H7 (cell line): ENCODE measurements around the gene ZNRF3. TPM values are rescaled to one million over a fixed set of nuclear protein-coding genes. Genes with fewer than 3 reads are reported as not detected.
"Not testable (repeated sequence)": the region's sequence is repeated elsewhere in the genome, so short reads cannot be mapped to it uniquely, and the experiment has no call there.

Experiments used
- DNase-seq: peaks from one replicate; pipeline ENCODE4 v3.0.0; 2012
- H3K27me3 ChIP-seq: 2 replicates; pipeline ENCODE4 v1.6.0; 2011; ENCODE audit warnings: mild to moderate bottlenecking, low read length; ENCODE audit not compliant: control insufficient read depth, insufficient read depth
- H3K36me3 ChIP-seq: replicated peaks from 2 replicates; pipeline ENCODE4 v1.5.1; 2011; ENCODE audit warnings: low read length; ENCODE audit not compliant: control insufficient read depth, insufficient read depth
- H3K4me3 ChIP-seq: 2 replicates; pipeline ENCODE4 v1.5.1; 2011; ENCODE audit warnings: low read depth, mild to moderate bottlenecking, control low read depth, low read length, moderate library complexity; ENCODE audit not compliant: insufficient read depth
- total RNA-seq: library from RNA; depleted of rRNA; stranded (reverse); fragments of >200 nt; shearing (Covaris generic); gene quantifications from 2 replicates; pipeline ENCODE4 v1.2.3, GENCODE V29; 2014

ZNRF3 gene
- total RNA-seq, 1 experiment from 2014 or later, result 22.1 TPM

DNA sequence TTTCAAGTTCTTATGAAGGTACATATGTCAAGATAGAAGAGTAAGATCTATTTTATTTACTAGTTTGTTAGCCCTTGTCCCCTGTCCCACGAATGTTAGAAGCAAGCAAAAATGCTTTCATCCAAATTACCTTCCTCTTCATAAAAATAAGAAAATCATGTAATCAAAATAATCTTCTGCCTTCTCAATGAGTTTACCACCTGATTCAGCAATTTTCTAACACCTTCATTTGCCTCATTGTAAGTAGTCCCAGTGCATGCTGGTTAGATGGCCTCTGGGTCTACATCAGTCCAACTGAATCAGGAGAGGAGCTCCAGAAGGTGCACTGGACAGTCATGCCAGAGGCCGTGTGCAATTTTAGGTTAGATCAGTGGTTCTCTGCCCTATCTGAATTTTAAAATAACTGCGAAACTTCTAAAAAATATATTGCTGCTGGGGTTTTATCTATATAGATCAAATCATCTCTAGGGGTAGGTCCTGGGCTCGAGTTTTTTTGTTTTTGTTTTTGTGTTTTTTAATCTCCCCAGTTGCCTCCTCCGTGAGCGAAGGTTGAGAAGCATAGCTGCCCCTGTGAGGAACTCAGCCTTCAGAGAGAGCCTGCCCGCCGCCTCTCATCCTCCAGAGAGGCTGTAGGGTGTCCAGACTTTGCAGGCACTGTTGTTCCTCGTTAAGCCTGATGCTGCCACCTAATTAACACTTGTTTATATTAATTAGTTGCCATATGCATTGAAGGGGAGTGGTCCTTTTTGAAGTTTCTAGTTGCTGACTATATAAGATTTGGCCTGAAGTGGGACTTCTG, 146.0 kb downstream of the ZNRF3 start:
- Histone ChIP-seq H3K36me3 (no peaks in the 10 kb centered on the region; the same call in 1 of the 2 replicates), H3K4me3 (no peak overlapping the region), H3K27me3 (no peaks in the 10 kb centered on the region)
- no peak for DNase-seq

DNA sequence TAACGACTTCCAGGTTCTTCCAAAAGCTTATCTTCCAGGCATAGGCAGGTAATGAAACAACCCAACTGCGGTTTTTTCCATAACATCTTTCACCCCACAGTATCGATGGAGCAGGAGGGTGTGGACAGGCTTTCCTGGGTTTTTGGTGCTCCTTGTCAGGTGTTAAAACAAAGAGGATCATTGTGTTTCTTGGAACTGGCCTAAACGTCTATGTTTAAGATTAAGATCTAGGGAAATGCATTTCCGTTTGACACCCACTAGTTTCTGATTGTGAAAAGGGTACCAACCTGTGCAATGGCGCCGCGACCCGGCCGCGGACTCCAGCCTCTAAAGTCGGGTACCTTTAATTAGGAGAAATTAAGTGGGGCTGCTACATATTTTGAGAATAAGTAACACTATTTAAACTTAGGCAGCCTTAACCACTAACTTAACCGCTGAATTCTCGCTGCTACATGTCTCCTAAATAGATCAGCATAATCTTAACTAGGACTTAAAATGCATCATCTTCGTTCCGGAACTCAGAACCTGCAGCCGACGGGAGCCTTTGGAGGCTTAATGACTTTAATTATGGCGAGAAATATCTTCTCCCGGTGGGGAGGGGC, 146.7 kb downstream of the ZNRF3 start:
- Histone ChIP-seq H3K4me3 (peak overlapping the region; percentile 39), H3K27me3 (no peaks in the 10 kb centered on the region), H3K36me3 (no peaks in the 10 kb centered on the region; the same call in 1 of the 2 replicates)
- DNase-seq, result no peak

DNA sequence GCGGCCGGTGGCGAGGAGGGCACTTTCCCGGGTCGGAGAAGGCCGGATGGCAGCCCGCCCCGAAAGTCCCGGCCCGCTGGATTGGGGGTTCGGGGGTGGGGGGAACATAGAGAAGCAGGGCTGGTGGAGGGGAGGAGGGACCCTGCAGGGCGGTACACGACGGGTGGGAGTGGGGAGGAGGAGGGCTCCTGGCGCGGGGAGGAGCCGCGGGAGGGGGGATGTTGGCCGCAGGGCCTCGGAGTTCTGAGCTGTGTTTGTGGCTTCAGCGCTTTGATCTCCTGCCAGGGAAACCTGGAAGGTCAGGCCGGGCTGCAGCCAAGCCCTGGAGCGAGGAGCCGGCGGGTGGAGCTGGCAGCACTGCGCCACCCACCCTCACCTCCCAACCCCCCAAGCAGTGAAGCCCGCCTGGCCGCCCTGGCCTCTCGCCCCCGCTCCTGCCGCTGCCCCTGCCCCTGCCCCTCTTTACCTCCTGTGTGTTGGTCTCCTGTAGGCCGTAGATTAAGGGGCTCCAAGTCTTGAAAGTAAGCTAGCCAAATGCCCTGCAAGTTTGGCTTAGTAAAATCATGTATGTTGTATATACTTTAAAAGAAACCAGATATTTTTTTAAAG, 147.3 kb downstream of the ZNRF3 start:
- no peaks in the 10 kb centered on the region for H3K27me3 ChIP-seq
- peak; percentile 93 for DNase-seq
- H3K4me3 ChIP-seq, result peak overlapping the region; percentile 39
- no peaks in the 10 kb centered on the region; the same call in 1 of the 2 replicates for H3K36me3 ChIP-seq

DNA sequence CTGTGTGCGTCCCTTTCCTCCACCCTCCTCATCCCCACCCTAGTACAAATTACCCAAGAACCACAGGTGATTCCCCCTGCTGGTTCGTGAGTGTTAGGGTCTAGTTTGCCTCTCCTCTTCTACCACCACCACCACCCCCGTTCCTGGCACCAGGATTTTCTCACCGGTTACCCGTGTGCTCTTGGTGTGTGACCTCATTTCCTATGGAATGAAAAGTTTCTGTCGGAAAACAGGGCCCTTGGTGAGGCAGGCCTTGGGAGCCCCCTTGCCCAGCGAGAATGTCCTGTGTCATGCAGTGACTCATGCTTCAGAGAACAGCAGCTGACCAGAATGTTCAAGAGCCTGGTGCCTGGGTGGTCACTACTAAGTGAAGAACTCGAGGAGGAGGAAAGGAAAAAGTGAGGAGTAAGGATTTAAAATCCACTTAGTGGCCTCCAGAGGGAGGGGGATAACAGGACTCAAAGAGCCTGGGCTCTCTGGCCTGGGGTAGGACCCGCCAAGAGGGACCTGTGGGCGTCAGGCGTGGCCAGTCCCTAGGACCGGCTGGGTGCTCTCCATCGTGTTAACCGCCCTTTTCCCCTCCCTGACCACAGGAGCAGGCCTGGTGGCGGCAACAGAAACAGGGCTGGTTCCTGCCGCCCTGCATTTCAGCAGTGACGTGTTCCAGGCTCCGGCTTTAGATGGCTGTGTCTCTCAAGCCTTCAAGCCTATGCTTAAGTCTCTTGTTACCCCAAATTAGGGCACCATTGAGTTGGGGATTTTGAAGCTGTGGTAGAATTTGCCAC, 148.0 kb downstream of the ZNRF3 start:
- H3K4me3 ChIP-seq, result peak overlapping the region; percentile 39; the same call in 1 of the 2 replicates
- no peaks in the 10 kb centered on the region for H3K27me3 ChIP-seq
- H3K36me3 ChIP-seq, result no peaks in the 10 kb centered on the region; the same call in 1 of the 2 replicates
- peak; percentile 78 for DNase-seq

DNA sequence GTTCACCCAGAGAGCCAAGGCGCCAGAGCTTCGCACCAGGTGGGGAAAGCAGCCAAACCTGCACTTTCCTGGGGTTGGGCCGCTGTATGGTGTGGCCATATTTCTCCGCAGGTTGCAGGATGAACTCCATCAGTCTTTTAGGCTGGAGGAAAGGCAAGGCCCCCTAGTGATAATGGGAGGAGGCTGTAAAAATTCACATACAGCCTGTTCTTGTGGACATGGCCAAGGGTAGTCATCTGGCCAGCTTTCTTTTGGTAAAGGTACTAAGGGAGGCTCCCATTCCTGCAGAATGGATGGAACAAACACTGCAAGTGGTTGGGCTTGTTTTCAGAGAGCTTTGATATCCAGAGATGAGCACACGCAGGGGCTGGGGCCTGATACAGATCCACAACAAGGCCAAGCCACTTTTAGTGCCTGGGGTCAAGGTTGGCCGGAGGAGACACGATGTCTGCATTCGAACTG, 148.7 kb downstream of the ZNRF3 start:
- Histone ChIP-seq H3K36me3 (no peaks in the 10 kb centered on the region), H3K4me3 (no peak overlapping the region), H3K27me3 (no peaks in the 10 kb centered on the region)
- peak; percentile 57 for DNase-seq

DNA sequence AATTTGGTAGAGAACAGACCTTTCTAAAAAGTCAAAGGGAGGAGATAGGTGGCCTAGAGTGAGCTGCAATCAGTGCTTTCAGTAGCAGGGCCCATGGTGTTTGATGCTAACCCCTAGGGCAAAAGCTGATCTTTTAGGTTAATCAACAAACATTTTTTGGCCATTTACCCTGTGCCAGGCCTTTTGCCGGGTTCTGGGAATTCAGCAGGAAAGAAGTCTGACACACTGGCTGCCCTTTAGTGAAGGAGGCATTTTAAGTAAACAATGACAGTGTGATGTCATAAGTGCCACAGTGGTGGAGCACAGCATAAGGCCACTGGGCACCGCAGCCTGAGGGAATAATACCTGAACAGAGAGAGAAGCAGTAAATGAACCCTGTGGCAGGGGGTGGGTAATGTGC, 149.2 kb downstream of the ZNRF3 start:
- Histone ChIP-seq H3K4me3 (no peak overlapping the region), H3K36me3 (no peaks in the 10 kb centered on the region), H3K27me3 (no peaks in the 10 kb centered on the region)
- no peak for DNase-seq

DNA sequence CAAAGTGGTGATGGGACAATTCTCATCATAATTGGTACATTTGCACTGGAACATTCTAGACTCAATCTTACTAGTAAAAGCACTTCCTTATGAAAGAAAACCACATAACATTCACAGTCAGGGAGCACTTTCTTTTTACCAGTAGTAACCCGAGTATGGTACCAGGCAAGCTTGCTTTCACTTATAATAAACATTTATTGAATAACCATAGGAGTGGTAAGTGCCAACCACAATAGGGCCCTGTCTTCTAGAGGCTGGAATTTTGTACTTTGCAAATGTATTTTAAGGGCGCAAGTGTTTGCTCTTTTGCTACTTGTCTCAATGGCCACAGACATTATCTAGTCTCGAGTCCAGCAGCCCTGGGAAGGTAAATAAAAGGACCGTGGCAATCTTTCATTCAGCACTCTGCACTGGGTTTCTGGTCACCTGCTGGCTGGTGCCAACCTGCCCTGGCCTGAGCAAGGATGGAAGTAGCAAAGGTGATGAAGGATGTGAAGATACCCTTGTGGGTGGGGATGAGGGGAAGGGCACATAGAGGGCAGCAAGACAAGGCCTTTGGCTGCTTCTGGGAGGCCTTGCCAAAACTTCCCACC, 154.1 kb downstream of the ZNRF3 start:
- DNase-seq, result no peak
- H3K4me3 ChIP-seq, result no peak overlapping the region
- H3K27me3 ChIP-seq, result no peaks in the 10 kb centered on the region
- H3K36me3 ChIP-seq, result no peaks in the 10 kb centered on the region

DNA sequence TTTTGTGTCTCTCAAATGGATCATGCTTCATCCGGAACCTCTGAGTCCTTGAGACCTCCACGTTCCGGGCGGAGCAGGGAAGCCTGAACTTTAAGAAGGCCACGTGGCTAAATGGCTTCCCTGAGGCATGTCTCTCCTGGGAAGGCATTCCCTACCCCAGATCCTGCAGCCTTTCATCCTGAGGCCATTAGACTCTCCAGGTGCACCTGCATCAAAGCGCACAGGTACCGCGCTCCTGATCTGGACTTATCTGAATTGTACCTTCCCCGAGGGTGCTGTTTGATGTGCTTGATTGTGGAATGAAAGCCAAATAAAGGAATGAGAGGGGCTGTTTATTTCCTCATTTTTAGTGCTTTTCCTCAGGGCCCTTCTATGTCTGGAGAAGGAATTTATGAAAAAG, 155.8 kb downstream of the ZNRF3 start:
- Histone ChIP-seq H3K4me3 (no peak overlapping the region), H3K27me3 (no peaks in the 10 kb centered on the region), H3K36me3 (peaks cover 5% of the 10 kb centered on the region)
- no peak for DNase-seq

DNA sequence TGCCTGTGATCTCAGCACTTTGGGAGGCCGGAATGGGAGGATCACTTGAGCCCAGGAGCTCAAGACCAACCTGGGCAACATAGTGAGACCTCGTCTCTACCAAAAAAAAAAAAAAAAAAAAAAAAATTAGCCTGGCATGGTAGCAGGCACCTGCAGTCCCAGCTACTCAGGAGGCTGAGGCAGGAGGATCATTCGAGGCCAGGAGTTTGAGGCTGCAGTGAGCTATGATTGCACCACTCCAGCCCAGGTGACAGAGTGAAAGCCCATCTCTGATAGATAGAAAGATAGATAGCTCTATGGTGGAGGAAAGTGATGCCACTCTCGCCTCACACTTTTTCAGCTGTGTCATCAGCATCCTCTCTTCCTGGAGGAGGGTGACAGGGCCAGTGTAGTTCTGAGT, 156.3 kb downstream of the ZNRF3 start:
- not testable (repeated sequence) for H3K36me3 ChIP-seq, H3K4me3 ChIP-seq, H3K27me3 ChIP-seq, DNase-seq

DNA sequence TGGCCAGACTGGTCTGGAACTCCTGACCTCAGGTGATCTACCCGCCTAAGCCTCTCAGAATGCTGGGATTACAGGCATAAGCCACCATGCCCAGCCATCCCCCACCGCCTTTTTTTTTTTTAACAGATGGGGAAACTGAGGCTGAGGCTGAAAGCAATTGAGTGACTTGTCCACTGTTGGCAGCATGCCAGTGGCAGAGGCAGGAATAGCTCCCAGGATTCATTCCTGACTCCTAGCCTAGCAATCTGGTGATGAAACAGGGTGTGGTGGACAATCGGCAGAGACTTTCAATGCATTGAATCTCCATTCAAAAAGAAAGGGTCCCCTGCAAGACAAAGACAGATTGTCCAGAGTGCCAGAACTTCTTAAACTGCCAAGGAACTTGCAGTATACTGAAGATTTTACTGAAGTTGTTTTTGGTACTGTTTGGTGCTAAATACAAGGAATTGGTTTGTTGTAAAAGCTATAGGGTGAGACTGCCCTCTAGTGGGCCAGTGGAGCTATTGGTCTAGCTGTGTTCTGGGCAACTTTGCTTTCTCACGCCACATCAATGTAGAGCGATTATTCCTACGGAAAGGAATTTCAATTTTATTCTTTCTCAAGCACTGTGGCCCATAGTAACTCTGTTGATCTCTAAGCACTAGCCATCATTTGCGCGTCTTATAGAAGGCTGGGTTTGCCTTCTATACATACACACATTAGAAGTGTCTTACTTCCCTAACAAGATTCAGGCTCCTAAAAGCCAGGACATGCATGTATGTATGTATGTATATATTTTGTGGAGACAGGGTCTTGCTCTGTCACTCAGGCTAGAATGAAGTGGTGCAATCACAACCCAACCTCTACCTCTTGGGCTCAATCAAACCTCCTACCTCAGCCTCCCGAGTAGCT, 157.3 kb downstream of the ZNRF3 start:
- Histone ChIP-seq H3K4me3 (no peak overlapping the region), H3K27me3 (no peaks in the 10 kb centered on the region), H3K36me3 (peaks cover 12% of the 10 kb centered on the region)
- peak; percentile 73 for DNase-seq

DNA sequence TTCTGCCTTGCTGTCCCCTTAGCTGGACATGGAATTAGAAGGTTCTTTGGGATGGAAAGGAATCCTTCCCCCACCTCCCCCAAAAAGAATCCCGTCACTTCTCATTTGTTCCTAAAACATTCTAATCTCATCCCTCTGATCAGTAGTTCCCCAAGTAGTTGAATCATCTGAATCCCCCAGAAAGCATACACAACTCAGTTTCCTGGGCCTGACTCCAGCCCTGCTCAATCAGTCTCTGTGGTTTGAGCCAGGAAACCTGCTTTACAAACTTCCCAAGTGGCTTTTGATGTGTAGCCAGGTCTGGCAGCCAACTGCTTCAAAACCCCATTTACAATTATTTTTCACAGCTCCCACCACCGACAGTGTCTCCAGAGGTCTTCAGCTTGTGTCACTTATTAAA, 158.0 kb downstream of the ZNRF3 start:
- no peaks in the 10 kb centered on the region for H3K27me3 ChIP-seq
- no peak overlapping the region for H3K4me3 ChIP-seq
- no peak for DNase-seq
- peaks cover 19% of the 10 kb centered on the region for H3K36me3 ChIP-seq

DNA sequence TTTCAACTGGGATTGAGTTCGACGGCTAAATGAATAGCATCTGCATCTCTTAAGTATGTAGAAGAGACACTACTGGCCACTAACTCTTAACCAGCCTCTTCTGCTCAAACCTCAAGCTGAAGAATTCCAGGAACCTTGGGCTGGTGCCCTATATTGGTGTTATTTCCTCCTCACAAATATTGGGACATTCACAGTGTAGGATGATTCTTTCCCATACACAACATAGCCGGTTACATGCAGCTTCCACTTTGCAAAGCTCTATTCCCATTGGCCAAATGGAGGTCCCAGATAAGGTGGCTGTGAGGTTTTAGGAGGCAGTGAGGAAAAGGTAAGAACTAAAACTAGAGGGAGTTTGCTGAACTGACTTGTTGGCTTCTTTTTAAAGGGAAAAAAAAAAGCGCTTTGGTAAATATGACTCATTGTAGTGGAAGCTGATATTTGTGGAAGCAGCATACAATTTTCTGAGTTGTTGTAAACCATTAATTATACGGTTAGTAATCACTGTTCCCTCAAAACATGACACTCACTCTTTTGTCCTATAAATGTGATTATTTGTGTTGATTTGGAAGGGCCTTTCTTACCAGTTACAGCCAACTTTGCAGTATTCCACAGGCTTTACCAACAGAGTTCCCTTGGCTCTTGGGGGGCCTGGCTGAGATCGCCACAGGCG, 160.7 kb downstream of the ZNRF3 start:
- Histone ChIP-seq H3K4me3 (no peak overlapping the region), H3K27me3 (no peaks in the 10 kb centered on the region), H3K36me3 (peaks cover 31% of the 10 kb centered on the region)
- DNase-seq, result no peak

DNA sequence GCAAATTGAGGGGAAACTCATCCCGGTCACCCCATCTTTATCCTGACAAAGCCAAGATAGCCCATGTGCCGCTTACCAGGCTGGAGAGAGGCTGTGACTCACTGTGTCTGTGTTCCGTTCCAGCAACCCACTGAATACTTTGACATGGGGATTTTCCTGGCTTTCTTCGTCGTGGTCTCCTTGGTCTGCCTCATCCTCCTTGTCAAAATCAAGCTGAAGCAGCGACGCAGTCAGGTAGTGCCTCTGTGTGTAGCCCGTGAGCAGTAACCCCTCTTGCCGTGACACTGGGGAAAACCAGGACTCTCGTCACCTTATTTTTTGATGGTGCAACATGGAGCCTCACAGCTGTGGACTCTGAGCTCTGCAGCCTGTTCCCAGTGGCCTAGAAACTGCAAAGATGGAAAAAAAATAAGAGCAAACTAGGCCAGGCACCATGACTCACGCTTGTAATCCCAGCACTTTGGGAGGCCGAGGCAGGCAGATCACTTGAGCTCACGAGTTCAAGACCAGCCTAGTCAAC, 161.3 kb downstream of the ZNRF3 start:
- Histone ChIP-seq H3K27me3 (no peaks in the 10 kb centered on the region), H3K36me3 (peaks cover 36% of the 10 kb centered on the region), H3K4me3 (no peak overlapping the region)
- DNase-seq, result no peak
